WTC11 (cell line): ENCODE measurements around the gene RAPGEF1.

Experiments
- GRHL2 ChIP-seq: fragments of 250-450 bp; sonication (Bioruptor Pico); IDR thresholded peaks from 2 replicates; pipeline ENCODE4 v1.8.0; 2022; ENCODE audit warnings: mild to moderate bottlenecking, moderate library complexity; ENCODE audit not compliant: insufficient replicate concordance, severe bottlenecking
- IRF1 ChIP-seq: sonication (generic); formaldehyde crosslinking; IDR thresholded peaks from 2 replicates; pipeline ENCODE4 v1.8.0; 2023; ENCODE audit warnings: missing genetic modification reagents
- NR1H2 ChIP-seq: sonication (generic); formaldehyde crosslinking; IDR thresholded peaks from 2 replicates; pipeline ENCODE4 v1.9.0; 2021; ENCODE audit warnings: mild to moderate bottlenecking, moderate library complexity, missing genetic modification reagents
- NR3C1 ChIP-seq: sonication (generic); formaldehyde crosslinking; conservative IDR thresholded peaks from 2 replicates; pipeline ENCODE4 v1.8.1; 2023; ENCODE audit warnings: low read depth, mild to moderate bottlenecking, missing genetic modification reagents
- SMAD4 ChIP-seq: sonication (generic); formaldehyde crosslinking; IDR thresholded peaks from 2 replicates; pipeline ENCODE4 v1.8.0; 2022; ENCODE audit warnings: mild to moderate bottlenecking, missing genetic modification reagents
- TF ChIP-seq, protein P1 (sequence below): fragments of 200-600 bp; IDR thresholded peaks from 2 replicates; pipeline ENCODE4 v1.8.0; 2022; ENCODE audit warnings: antibody characterized with exemption
- TF ChIP-seq, protein P2 (sequence below): sonication (generic); formaldehyde crosslinking; IDR thresholded peaks from 2 replicates; pipeline ENCODE4 v1.8.1; 2023; ENCODE audit warnings: mild to moderate bottlenecking, missing genetic modification reagents, borderline replicate concordance
- TF ChIP-seq, protein P3 (sequence below): sonication (generic); formaldehyde crosslinking; IDR thresholded peaks from 2 replicates; pipeline ENCODE4 v1.8.0; 2022; ENCODE audit warnings: mild to moderate bottlenecking, missing genetic modification reagents

DNA sequence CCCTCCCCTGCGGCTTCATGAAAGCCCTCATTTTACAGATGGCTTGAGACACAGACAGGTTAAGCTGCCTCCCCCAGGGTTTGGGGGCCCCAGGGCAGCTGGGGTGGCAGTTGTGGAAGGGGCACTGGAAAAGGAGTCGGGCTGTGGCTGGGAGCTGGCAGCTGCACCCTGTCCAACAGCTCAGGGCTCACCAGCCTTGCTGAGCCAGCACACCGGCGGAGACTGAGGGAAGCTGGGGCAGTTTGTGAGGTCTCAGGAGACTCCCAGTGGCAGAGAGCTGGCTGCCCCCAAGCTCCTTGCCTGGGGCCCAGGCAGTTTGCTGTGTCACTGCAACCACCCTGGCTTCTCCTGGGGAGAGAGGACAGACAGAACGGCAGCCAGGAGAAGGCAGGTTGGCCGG is 34.8 kb upstream of the RAPGEF1 start:
- TF ChIP-seq, protein P1, sequence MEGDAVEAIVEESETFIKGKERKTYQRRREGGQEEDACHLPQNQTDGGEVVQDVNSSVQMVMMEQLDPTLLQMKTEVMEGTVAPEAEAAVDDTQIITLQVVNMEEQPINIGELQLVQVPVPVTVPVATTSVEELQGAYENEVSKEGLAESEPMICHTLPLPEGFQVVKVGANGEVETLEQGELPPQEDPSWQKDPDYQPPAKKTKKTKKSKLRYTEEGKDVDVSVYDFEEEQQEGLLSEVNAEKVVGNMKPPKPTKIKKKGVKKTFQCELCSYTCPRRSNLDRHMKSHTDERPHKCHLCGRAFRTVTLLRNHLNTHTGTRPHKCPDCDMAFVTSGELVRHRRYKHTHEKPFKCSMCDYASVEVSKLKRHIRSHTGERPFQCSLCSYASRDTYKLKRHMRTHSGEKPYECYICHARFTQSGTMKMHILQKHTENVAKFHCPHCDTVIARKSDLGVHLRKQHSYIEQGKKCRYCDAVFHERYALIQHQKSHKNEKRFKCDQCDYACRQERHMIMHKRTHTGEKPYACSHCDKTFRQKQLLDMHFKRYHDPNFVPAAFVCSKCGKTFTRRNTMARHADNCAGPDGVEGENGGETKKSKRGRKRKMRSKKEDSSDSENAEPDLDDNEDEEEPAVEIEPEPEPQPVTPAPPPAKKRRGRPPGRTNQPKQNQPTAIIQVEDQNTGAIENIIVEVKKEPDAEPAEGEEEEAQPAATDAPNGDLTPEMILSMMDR, result no peak
- no peak for TF ChIP-seq NR1H2 (CRISPR knock-in tag)
- no peak for TF ChIP-seq IRF1
- TF ChIP-seq GRHL2, result no peak
- TF ChIP-seq, protein P2, sequence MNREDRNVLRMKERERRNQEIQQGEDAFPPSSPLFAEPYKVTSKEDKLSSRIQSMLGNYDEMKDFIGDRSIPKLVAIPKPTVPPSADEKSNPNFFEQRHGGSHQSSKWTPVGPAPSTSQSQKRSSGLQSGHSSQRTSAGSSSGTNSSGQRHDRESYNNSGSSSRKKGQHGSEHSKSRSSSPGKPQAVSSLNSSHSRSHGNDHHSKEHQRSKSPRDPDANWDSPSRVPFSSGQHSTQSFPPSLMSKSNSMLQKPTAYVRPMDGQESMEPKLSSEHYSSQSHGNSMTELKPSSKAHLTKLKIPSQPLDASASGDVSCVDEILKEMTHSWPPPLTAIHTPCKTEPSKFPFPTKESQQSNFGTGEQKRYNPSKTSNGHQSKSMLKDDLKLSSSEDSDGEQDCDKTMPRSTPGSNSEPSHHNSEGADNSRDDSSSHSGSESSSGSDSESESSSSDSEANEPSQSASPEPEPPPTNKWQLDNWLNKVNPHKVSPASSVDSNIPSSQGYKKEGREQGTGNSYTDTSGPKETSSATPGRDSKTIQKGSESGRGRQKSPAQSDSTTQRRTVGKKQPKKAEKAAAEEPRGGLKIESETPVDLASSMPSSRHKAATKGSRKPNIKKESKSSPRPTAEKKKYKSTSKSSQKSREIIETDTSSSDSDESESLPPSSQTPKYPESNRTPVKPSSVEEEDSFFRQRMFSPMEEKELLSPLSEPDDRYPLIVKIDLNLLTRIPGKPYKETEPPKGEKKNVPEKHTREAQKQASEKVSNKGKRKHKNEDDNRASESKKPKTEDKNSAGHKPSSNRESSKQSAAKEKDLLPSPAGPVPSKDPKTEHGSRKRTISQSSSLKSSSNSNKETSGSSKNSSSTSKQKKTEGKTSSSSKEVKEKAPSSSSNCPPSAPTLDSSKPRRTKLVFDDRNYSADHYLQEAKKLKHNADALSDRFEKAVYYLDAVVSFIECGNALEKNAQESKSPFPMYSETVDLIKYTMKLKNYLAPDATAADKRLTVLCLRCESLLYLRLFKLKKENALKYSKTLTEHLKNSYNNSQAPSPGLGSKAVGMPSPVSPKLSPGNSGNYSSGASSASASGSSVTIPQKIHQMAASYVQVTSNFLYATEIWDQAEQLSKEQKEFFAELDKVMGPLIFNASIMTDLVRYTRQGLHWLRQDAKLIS (CRISPR knock-in tag), result no peak
- TF ChIP-seq SMAD4 (CRISPR knock-in tag), result no peak
- TF ChIP-seq, protein P3, sequence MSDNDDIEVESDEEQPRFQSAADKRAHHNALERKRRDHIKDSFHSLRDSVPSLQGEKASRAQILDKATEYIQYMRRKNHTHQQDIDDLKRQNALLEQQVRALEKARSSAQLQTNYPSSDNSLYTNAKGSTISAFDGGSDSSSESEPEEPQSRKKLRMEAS, result no peak
- TF ChIP-seq NR3C1, result no peak
